Uterus (tissue), 2 donors: Measurements from ENCODE around the gene ZNF786.

Experiments used
- POLR2A ChIP-seq, 2 donors: fragments of 450-650 bp; IDR thresholded peaks; one replicate each; pipeline ENCODE4 v1.6.1; 2016; ENCODE audit warnings: antibody characterized with exemption in 2 of 2, mild to moderate bottlenecking in 1 of 2, moderate library complexity in 1 of 2
- TF ChIP-seq, protein P1 (sequence below), 4 experiments: fragments of 200-600 bp in 2 of 4; fragments of 450-650 bp in 2 of 4; sonication (generic) in 2 of 4; IDR thresholded peaks; one replicate each; pipeline ENCODE4 v1.5.1; 2016 to 2019; ENCODE audit warnings: antibody characterized with exemption in 4 of 4, mild to moderate bottlenecking in 2 of 4, moderate library complexity in 1 of 4

GRCh38 chr7:149027055-149027454, 63.5 kb downstream of the ZNF786 start:
- TF ChIP-seq, protein P1, sequence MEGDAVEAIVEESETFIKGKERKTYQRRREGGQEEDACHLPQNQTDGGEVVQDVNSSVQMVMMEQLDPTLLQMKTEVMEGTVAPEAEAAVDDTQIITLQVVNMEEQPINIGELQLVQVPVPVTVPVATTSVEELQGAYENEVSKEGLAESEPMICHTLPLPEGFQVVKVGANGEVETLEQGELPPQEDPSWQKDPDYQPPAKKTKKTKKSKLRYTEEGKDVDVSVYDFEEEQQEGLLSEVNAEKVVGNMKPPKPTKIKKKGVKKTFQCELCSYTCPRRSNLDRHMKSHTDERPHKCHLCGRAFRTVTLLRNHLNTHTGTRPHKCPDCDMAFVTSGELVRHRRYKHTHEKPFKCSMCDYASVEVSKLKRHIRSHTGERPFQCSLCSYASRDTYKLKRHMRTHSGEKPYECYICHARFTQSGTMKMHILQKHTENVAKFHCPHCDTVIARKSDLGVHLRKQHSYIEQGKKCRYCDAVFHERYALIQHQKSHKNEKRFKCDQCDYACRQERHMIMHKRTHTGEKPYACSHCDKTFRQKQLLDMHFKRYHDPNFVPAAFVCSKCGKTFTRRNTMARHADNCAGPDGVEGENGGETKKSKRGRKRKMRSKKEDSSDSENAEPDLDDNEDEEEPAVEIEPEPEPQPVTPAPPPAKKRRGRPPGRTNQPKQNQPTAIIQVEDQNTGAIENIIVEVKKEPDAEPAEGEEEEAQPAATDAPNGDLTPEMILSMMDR (IDR thresholded peaks at IDR 0.05), result no peak
- no peak for TF ChIP-seq POLR2A (IDR thresholded peaks at IDR 0.05)
